HG03565 (cell line): ENCODE measurements around the gene BDH1.

ENCODE experiments used
- ATAC-seq: cut with Tn5 transposase; IDR thresholded peaks from one replicate; pipeline ENCODE4 v1.9.1; 2021; ENCODE audit warnings: mild to moderate bottlenecking, moderate library complexity; ENCODE audit not compliant: unreplicated experiment

BDH1 gene

GRCh38 chr3:197550489-197550888 lies 5.3 kb downstream of the BDH1 start:
- no peak for ATAC-seq

DNA sequence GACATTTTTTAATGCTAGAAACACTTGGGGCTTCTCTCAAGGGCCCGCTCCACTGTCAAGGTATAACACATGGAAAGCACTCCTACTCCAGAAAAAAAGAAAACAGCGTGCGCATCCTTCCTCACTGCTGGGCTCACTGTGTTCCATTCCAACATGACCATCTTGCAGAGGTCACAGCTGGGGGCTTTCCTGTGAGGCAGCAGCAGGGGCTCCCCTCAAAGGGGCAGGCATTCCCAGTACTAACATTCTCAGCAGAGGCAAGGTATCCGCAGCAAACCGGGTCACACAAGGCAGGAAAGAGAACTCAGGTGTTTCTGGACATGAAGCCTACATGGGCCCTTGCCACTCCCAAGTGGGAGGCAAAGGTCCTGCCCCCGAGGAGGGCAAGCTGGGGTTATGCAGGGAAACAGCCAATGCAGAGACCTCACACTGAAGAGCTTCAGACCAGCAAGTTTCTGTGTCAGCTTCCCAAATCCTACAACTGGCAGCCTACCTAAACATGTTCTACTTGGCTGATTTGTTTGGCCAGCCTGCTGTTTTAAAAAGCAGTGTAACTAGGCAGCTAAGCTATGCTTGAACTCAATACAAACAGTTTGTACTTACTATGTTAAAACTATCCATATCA lies 6.4 kb downstream of the BDH1 start:
- ATAC-seq: no peak

GRCh38 chr3:197547306-197548011 lies 8.3 kb downstream of the BDH1 start:
- no peak for ATAC-seq

DNA sequence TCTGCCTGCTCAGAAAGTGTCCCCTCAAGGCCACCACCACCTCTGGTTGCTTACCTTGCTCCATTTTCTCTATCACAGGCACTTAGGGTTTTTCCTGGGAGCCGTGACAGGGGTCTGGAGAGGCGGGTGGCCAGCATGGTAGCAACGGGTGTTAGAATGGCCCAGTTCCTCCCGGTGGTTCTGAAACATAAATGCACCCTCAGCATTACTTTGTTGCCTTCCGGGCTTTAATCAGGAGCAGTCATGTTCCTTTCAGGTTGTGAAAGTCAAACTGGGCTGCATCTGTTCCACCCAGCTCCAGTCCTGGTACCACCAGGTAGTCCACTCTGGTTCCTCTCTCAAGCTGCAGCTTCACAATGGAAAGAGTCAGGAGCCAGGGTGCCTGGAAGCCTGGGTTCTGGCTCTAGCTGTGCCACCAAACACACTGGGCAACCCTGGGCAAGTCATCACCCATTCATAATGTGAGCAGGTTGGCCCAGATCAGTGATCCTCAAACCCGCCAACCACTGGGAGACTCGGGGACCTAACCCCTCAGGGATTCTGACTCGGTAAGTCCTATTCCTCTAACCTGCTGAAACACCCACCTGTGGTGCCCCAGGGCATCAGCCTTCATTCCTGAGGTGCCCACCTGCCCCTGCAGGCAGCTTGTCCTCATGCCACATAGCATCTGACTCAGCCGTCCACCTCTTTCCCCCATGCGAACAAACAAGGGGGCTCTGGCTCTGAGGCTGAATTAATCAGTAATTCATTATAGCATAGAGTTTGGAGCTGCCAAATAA lies 9.3 kb downstream of the BDH1 start:
- ATAC-seq: no peak

DNA sequence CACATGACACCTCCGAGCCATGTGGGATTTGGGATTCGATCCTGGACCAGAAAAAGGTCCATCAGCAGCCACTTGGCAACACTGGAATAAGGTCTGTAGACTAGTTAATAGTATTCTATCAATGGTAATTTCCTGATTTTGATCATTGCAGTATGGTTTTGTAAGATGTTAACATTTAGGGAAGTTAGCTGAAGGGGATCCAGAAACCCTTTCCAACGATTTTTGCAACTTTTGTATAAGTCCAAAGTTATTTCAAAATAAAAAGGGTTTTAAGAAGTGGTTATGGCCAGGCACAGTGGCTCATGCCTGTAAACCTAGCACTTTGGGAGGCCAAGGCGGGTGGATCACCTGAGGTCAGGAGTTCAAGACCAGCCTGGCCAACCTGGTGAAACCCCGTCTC lies 10.2 kb downstream of the BDH1 start:
- ATAC-seq: no peak

- ATAC-seq: no peak
Observed at GRCh38 chr3:197545101-197545500, 10.7 kb downstream of the BDH1 start.

- no peak for ATAC-seq
Observed at GRCh38 chr3:197542741-197543454, 12.9 kb downstream of the BDH1 start.

DNA sequence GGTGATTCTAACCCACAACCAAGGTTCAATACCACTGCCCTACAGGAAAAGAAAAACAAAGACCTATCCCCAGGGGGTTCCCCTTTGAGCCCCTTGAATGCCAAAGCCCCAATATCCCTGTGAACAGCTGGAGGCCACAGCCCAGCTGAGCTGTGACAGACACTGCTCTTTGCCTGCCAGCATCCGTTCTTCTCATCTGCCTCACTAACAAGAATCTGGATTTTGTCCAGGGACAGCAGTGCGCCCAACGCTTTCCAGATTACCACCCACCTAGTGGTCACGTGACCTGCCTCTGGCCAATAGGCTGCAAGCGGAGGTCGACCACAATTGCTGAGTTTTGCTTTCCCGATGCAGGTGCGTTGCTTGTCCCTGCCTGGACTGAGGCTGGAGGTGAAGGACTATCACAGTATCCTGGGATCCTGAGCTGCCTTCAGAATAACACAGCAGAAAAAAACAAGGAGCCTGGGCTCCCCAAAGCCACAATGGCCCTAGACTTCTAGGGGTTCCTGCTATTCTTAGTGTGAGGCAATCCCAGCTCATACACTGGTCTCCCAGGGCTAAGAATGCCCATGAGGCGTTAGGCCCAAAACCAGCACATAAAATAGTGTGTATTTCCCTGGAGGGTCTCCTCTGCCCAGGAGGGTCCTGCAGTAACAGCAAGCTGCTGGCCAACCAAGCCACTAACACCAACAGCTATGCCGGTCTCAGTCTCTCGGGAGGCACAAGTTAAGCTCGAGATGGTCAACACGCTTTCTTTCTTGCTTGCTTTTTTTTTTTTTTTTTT lies 13.8 kb downstream of the BDH1 start:
- ATAC-seq: no peak

- ATAC-seq: no peak
Observed at GRCh38 chr3:197540961-197541377, 14.8 kb downstream of the BDH1 start.

GRCh38 chr3:197539651-197540051 lies 16.1 kb downstream of the BDH1 start:
- no peak for ATAC-seq

- no peak for ATAC-seq
Observed at GRCh38 chr3:197533927-197534725, 21.6 kb downstream of the BDH1 start.

DNA sequence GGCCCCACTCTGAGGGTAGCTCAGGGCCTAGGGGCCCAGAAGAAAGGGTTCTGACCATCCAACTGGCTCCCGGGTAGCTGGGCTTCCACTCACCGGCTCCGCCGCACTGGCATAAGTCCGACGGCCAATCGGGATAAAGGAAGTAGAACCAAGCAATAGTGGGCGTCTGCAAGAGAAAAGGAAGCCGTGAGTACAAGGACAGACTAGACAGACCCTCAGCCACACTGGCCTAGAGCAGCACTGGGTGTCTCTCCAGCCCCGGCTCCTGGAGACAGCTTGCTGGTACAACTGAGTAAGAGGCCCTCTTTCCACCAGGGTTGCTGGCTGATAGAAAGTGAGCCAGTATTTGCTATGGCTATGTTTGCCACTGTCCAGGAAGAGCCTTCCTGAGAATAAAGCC lies 22.4 kb downstream of the BDH1 start:
- ATAC-seq: no peak

- ATAC-seq: no peak
Observed at GRCh38 chr3:197532388-197532787, 23.4 kb downstream of the BDH1 start.

DNA sequence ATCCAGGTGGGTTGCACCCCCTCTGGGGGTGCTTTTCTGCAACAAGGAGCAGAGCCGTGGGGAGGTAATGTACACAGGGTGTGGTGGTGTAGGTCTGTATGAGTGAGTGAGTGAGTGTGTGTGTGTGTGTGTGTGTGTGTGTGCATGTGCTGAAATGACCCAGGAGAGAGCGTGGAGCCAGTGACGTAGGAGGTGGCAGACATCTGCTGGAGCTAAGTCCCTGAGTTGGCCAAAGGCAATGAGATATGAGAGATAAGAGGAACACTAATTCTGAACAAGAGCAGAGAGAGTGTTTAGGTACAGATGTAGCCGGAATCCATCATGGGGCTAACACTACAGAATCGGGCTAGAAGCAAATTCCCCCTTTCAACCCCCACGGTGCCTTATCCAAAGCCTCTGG lies 27.6 kb downstream of the BDH1 start:
- ATAC-seq: no peak

DNA sequence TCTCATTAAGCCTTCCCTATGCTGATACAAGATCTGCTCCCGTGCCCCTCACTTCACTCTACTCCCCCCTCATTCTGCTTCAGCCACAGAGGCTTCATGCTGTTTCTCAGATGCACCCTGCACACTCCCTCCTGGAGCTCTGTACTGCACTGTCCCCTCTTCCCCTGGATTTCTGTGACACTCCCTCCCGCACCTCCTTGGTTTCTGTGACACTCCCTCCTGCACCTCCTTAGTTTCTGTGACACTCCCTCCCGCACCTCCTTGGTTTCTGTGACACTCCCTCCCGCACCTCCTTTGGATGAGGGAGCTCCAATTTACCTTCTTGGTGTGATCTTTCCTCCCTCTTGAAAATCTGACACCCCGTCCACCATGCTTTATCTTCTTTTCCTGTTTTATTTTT lies 28.2 kb downstream of the BDH1 start:
- no peak for ATAC-seq

DNA sequence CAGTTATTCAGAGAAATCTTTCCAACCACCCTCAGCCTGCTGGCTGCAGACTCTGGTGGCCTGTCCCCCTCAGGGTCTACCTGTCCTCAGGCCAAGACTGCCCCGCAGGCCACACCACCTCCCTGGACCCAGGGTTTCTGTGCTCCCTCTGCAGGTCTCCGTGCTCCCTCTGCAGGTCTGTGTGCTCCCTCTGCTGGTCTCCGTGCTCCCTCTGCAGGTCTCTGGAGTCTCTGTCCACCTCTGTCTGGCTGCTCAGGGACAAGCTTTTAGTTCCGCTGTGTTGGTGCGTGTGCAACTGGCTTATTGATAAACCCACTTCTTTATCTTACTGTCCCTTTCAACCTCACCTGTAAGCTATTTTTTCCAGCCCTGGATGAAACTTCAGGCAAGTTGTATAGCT lies 30.1 kb downstream of the BDH1 start:
- no peak for ATAC-seq

GRCh38 chr3:197524128-197524527 lies 31.6 kb downstream of the BDH1 start:
- no peak for ATAC-seq

DNA sequence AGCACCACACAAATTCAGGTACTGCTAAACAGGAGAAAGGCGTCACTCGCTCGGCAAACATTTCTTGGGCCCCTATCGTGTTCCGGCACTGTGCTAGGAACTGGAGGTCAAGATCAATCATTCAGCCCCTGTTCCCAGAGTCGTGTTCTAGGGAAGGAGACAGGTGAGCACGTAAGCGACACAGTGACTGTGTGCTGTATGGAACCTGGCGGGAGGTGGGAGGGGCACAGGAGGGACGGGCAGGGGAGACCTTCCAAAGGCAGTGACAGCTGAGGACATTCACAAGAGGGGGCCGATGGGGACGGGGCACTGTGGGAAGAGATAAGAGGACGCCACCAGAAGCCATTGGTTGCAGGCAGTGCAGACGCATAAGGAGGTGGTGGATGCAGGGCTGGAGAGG lies 32.2 kb downstream of the BDH1 start:
- ATAC-seq: no peak

DNA sequence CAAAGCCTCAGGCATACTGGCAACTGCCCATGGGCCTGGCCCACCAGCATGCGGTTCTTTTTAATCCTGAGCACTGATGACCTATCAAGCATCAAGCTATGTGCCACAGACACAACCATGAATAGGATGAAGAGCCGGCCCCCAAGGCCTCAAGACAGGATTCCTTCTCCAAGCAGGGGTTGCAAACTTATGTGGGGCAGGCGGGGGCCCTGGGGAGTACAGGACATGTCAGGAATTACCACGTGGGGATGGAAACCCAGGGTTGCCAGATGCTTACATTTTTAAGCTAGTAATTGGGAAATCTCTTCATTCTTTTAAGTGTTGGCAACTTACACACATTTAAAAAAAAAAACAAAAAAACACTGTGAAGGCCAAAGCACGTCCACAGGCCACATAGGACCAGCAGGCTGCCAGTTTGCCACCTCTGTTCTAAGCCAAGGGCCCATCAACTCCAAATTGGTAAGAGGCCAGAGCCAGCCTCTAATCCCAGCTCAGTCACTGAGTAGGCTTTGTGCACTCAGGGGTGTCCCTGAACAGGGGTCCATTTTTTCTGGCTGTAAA lies 32.8 kb downstream of the BDH1 start:
- no peak for ATAC-seq
